ENCODE measurements around the gene MYL3.

Gene MYL3

DNA sequence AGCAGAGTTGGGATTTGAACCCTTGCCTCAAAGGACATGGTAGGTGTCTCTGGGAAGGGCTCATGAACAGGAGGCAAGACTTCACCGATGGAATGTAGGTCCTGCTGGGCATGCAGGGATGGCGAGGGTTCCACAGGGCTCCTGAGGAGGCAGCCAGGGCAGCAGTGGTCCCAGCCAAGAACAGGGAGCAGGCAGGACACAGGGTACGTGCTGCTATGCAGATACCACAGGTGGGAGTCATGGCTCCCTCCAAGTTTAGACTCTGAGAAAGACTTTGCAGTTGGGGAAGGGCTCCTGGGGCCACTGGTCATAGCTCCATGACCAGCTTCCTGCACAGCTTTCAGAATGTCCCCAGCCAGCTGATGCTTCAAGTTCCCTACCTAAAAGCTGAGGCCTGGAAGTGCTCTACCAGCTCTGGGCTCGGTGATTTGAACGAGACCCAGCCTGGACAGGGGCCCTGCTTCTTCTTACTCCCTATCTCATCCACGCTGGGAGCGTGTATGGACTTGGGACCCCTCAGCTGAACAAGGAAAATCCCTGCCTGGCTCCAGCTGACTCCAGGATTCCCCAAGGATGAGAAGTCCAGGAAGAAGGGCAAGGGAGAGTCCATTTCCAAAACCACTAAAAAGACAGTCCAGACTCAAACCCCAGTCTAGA lies 747 bp downstream of the MYL3 start:
- no peak for TF ChIP-seq CTCF (conservative IDR thresholded peaks at IDR 0.05; ENCODE audit: low read depth)
- no peak overlapping the region for H3K27ac ChIP-seq
- DNase-seq (ENCODE audit: low spot score) = no peak
- ChIA-PET POLR2A (ENCODE audit: low non-redundant PET) (no interaction called here), CTCF (interaction anchor here (0.6 kb wide), 1 partner anchor 354 kb away, joined by 3 read pairs; no protein-coding TSS in a partner anchor)

- H3K27ac ChIP-seq = no peak overlapping the region
- no peak for TF ChIP-seq CTCF (conservative IDR thresholded peaks at IDR 0.05; ENCODE audit: low read depth)
- ChIA-PET CTCF (no interaction called here), POLR2A (ENCODE audit: low non-redundant PET) (no interaction called here)
- no peak for DNase-seq (ENCODE audit: low spot score)
These were observed 1.5 kb downstream of the MYL3 start for GRCh38 chr3:46861605-46862368.

DNA sequence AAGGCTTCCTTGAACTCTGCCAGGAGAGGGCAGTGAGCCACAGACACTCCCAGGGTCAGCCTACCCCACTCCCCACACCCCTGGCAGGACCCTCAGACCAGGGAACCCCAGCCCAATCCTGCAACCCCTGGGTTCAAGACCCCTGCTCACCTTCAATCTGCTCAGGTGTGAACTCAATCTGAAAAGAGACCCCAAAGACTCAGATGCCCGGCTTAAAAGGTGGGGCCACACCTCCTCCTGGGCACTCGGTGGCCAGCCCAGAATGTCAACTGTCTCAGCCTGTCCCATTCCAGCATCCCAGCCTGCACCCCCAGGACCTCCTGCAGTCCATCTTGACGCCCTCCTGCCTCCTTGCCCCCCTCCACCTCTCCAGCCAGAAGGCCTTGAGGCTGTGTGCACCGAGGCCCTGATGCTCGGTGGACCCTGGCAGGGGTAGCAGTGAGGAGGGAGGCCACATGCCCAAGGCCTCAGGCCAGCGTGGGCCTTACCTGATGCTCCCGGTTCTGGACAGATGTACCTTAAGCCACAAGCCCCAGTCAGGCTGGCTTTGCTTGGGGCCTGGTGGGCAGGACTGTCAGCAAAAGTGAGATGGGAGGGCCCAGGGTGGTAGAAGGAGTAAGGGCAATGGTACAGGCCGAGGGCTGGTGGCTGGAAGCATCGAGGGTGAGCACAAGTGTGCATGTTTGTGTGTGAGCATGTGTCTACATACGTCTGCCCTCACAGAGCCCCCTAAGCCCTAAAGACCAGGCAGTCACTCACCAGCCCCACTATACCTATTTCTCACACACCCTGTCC lies 2.2 kb downstream of the MYL3 start:
- TF ChIP-seq CTCF (conservative IDR thresholded peaks at IDR 0.05; ENCODE audit: low read depth) = no peak
- no peak for DNase-seq (ENCODE audit: low spot score)
- ChIA-PET POLR2A (ENCODE audit: low non-redundant PET) (no interaction called here), CTCF (no interaction called here)
- H3K27ac ChIP-seq = no peak overlapping the region

- H3K27ac ChIP-seq = no peak overlapping the region
- TF ChIP-seq CTCF (conservative IDR thresholded peaks at IDR 0.05; ENCODE audit: low read depth) = no peak
- no peak for DNase-seq (ENCODE audit: low spot score)
- CTCF ChIA-PET = interaction anchor here (0.6 kb wide), 1 partner anchor 11 kb away, joined by 3 read pairs; no protein-coding TSS in a partner anchor
- POLR2A ChIA-PET (ENCODE audit: low non-redundant PET) = interaction anchor here (0.7 kb wide), 1 partner anchor 94 kb away, joined by 3 read pairs; no protein-coding TSS in a partner anchor
These were observed 3.0 kb downstream of the MYL3 start for GRCh38 chr3:46860017-46860809.

DNA sequence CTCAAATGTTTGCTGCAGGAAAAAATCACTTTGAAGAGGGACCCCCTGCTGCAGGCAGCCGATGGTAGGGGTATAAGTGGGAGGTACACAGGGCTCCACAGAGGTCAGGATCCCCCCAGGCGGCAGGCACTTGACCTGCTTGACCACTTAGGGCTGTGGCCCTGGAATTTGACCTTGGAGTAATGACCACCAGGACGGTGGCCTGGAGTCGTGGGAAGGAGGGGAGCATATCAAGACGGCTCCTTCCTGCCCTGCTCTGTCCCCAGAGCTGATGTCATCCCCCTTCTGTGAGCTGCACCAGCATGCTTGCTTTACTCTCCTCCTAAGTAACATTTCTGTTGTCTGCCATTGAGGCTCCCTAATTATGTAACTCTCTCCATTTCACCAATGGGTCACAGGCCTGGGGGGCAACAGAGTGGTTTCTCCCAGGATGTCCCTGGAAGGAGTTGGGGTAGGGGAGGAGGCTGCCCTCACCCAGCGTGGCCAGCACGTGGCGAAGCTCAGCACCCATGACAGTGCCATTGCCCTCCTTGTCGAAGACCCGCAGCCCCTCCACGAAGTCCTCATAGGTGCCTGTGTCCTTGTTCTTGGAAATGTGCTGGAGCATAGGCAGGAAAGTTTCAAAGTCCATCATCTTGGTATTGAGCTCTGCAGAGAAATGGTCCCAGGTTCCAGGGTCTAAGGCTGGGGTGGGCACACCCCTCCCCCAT lies 4.1 kb downstream of the MYL3 start:
- POLR2A ChIA-PET (ENCODE audit: low non-redundant PET) = no interaction called here
- TF ChIP-seq CTCF (conservative IDR thresholded peaks at IDR 0.05; ENCODE audit: low read depth) = no peak
- H3K27ac ChIP-seq = no peak overlapping the region
- DNase-seq (ENCODE audit: low spot score) = no peak
- CTCF ChIA-PET = no interaction called here

Measured in RWPE1 (cell line).